GM21423 (cell line): ENCODE results near the gene PGGHG.
A peak's percentile ranks its signal among the peaks of the same experiment; 100 is the strongest.
"Not testable (repeated sequence)": the region's sequence is repeated elsewhere in the genome, so short reads cannot be mapped to it uniquely, and the experiment has no call there.

ENCODE experiments used
- ATAC-seq: cut with Tn5 transposase; IDR thresholded peaks from one replicate; pipeline ENCODE4 v1.9.1; 2021; ENCODE audit warnings: mild to moderate bottlenecking, moderate library complexity; ENCODE audit not compliant: unreplicated experiment

PGGHG gene

GRCh38 chr11:311013-311748 lies 22.3 kb downstream of the PGGHG start:
- ATAC-seq, result peak; percentile 32

DNA sequence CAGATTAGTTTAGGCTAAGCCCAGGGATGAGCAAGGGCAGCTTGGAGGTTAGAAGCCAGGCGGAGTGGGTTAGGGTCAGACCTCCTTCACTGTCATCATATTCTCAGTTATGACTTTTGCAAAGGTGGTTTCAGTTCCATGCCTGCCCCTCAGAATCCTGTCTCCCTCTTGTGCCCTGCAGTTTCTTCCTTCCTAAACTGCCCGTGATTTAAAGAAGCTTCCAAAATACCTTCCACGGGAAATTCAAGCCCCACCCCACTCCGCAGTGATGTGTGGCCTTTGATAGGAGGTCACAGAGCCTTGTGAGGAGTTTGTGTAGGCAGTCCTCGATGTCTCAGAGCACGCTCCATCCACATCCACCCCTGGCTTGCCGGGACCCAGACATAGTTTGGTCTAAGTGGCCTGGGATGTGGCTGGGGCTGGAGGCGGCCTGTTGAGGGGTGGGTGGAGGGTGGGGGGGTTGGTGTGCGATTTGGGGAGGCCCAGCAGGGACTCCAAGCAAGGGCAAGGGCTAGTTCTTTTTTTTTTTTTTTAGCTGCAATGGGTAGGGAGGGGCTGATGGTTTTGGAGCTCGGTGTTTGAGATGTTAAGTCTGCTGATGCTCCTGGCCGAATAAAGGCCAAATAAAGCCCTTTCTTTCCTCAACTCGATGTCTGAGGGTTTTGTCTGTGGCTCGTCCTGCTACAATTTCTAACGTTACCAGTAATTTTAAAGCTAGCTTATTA lies 23.3 kb downstream of the PGGHG start:
- ATAC-seq, result no peak

GRCh38 chr11:313304-313786 lies 24.4 kb downstream of the PGGHG start:
- ATAC-seq, result no peak

DNA sequence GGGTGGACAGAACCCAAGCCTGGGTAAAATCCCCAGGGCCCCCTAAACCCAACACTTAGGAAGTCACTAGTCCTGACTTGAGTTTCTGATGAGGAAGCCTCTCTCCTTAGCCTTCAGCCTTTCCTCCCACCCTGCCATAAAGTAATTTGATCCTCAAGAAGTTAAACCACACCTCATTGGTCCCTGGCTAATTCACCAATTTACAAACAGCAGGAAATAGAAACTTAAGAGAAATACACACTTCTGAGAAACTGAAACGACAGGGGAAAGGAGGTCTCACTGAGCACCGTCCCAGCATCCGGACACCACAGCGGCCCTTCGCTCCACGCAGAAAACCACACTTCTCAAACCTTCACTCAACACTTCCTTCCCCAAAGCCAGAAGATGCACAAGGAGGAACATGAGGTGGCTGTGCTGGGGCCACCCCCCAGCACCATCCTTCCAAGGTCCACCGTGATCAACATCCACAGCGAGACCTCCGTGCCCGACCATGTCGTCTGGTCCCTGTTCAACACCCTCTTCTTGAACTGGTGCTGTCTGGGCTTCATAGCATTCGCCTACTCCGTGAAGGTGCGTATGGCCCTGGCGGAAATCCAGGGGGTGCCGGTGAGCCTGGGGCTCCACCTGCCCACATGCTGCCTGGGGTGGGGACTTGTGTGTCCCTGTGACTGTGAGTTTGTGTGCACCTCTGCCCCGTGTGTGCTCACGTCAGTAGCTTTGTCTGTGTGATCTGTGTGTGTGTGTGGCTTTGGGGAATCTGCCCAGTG lies 25.0 kb downstream of the PGGHG start, which contains the start of gene IFITM1:
IFITM1 (plus strand) TSS at position 254 of the 767 bp plus-strand sequence; CDS start at position 385, 131 bp downstream.
- ATAC-seq, result peak; percentile 38

DNA sequence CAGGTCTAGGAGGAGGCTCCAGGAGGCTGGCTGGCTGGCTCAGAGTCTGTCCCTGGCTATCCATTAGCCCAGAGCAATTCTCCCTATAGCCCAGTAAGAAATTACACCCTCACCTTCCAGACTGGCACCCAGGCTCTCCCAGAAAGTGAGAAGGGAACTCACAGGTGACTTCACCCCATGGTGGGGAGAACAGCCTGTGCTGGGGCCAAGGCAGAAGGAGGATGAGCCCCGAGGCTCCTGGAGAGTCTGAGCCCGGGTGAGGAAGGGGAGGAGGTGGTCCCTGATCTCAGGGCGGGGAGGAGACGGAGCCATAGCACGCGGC lies 25.6 kb downstream of the PGGHG start:
- not testable (repeated sequence) for ATAC-seq

DNA sequence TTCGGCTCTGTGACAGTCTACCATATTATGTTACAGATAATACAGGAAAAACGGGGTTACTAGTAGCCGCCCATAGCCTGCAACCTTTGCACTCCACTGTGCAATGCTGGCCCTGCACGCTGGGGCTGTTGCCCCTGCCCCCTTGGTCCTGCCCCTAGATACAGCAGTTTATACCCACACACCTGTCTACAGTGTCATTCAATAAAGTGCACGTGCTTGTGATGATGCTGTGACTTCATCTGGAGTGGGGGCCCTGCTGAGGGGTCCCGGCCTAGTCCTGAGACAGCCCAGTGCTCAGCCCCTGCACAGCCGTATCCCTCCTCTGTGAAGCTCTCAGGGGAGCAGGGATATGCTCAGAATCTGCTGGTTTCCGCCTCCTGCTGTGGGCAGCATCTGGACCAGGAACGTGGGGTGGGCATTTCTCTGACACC lies 26.1 kb downstream of the PGGHG start:
- ATAC-seq, result no peak

DNA sequence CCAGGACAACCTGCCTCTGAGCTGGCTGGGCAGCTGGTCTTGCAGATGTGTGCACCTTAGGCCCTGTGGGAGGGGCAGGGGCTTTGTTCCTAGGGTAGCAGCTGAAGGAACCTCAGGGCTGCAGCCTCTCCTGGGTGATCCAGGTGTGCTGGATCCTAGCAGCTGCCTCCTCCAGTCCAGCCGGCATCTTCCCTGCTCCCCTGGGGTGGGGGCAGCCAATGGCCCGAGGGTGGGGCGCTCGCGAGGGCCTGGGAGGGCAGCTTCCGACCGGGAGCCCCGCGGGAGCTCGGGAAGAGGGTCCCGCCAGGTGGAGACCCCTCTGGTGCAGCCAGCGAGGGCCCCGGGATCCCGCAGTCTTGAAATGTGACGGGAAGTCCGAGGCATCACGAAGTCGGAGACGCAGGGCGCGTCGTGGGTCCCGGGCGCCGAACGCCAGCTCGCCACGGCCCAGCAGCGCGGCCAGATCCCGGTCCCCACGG lies 26.6 kb downstream of the PGGHG start:
- ATAC-seq, result no peak

DNA sequence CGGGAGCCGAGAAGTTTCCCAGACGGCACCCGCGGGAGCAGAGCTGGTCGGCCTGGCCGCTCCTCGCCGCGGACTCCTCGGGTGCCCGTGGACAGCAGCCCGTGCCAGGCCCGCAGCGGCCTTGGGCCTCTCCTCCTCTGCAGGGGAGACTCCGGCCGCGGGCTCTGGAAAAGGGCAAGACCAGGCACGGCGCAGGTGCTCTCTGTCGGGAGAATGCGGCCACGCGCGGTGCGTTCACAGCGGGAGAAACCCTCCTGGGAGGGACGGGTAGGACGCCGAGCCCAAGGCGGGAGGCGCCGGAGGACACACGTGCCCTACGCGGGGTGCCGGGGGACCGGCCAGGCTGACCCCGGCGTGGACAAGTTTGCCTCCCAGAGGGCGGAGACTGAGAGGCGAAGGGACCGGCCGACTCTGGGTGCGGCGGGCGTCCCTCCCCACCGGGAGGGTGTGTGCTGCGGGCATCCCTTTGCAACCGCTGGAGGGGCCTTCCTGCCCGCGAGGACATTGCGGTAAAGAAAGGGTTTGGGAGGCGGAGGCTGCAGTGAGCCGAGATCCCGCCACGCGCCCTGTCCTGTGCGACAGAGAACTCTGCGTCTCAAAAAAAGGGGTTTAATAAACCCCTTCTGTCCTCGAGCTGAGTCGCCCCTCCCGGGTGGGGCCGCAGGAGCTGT lies 27.2 kb downstream of the PGGHG start:
- no peak for ATAC-seq

GRCh38 chr11:316891-317301 lies 28.0 kb downstream of the PGGHG start:
- no peak for ATAC-seq

DNA sequence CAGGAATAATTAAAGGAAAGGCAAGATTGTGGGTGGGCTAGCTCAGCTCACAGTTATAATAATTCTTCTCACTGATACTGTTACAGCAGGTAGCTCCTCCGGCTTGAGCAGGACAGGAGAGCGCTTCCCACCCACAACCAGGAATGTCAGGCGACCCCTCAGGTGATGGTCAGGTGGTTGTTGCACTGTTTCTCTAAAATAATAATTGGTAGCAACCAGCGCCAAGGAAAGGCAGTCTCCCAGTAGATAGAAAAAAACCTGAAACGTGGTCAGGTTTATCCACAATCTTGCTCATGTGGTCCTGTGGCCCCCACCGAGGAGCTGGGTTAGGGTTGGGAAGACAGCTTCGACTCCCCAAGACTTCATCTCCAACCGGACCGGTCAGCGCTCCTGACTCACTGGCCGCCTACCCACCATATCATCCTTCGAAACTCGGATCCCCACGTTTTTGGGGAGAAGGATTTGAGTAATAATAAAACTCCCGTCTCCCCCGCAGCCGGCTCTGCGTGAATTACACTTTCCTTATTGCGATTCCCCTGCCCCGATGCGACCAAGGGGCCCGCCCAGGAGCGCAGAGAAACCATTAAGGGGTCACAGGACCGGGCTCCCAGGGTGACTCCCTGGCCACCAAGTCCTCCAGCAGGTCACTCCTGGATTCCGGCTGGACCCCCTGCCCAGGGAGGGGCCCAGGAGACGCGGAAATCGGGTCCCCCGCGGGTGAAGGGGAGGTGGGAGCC lies 28.9 kb downstream of the PGGHG start:
- ATAC-seq, result not testable (repeated sequence)

DNA sequence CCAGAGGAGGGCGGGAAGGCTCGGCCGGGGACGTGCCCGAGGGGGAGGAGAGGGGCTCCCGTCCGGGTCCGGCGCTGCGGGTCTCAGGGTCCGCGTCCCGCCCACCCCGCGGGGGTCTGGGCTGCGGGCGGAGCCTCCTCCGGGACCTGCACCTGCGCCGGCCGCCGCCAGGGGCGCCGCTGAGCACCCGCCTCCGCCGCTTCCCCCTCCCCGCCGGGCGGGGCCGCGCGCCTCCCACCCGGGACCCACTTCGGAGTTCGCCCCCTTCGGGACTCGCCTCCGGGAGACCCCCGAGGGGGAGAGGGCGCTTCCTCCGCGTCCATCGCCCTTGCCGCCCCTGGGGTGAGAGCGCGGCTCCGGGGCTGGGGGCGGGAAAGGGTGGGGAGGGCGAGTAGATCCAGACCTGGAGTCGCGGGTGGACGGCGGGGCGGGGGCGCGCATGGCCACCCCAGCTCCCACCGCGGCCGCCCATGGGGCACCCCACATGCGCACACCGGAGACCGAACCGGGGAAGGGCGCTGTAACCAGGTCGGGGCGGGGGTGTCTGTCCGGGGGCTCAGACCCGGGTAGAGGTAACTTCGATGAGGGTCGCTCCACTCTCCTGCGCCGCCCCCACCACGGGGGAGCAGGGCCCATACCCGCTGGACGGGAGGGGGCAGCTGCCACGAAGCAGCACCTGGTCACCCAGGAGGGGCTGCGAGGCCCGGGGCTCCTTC lies 29.6 kb downstream of the PGGHG start:
- peak; percentile 48 for ATAC-seq

GRCh38 chr11:319121-319887 lies 30.4 kb downstream of the PGGHG start:
- ATAC-seq, result peak; percentile 10

GRCh38 chr11:319888-320273 lies 31.0 kb downstream of the PGGHG start:
- ATAC-seq, result not testable (repeated sequence)

DNA sequence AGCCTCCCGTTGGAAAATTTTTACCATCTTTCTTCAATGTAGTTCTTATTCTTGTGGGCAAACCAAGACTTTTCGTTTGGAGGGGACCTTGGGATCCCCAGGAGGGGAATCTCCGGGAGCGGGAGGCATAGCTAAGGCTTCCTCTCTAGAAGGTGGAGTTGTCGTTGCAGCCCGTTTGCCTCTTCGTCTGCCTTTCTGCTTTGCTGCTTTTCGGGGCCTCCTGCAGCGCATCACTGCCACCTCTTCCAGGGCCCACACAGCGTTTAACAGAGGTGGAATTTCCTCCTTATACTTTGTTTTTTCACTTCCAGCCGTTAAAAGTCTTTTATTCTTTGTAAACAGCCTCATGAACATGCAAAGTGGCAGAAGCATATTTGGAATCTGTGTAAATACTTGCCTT lies 35.2 kb downstream of the PGGHG start:
- no peak for ATAC-seq

- ATAC-seq, result not testable (repeated sequence)
These were observed 35.9 kb downstream of the PGGHG start for GRCh38 chr11:324593-325517.

GRCh38 chr11:325796-326591 lies 37.1 kb downstream of the PGGHG start:
- ATAC-seq, result no peak

- ATAC-seq, result no peak
These were observed 37.6 kb downstream of the PGGHG start for GRCh38 chr11:326592-326841.
